Keratinocyte (primary cell): Measurements from ENCODE around the gene TGM1. TPM values are rescaled to one million over a fixed set of nuclear protein-coding genes. Genes with fewer than 3 reads are reported as not detected.

Source experiments
- DNase-seq: peaks from one replicate; pipeline ENCODE4 v3.0.0-alpha.2; 2011; ENCODE audit warnings: low read depth, missing footprints, low spot score
- FAIRE-seq: peaks from 2 replicates; lab custom pipeline; 2011; peaks lifted over from hg19 to GRCh38; lab: Jason Lieb, UNC
- H2AFZ ChIP-seq: 2 replicates; pipeline ENCODE4 v1.6.0; 2012; ENCODE audit warnings: low read length, control low read depth, inconsistent platforms; ENCODE audit not compliant: control insufficient read depth
- H3K27ac ChIP-seq: 2 replicates; pipeline ENCODE4 v1.5.1; 2011; ENCODE audit warnings: low read length; ENCODE audit not compliant: control insufficient read depth, insufficient read depth
- H3K27me3 ChIP-seq: 3 replicates; pipeline ENCODE4 v1.6.0; 2011; ENCODE audit warnings: low read length; ENCODE audit not compliant: control insufficient read depth, insufficient read depth; ENCODE audit errors: extremely low read depth
- H3K36me3 ChIP-seq, 2 experiments: 2 replicates in 1 of 2; 3 replicates in 1 of 2; pipeline ENCODE4 v1.5.1; 2011; ENCODE audit warnings: low read length in 2 of 2, mild to moderate bottlenecking in 1 of 2; ENCODE audit not compliant: control insufficient read depth in 2 of 2, insufficient read depth in 2 of 2; ENCODE audit errors: extremely low read depth in 1 of 2
- H3K4me1 ChIP-seq: 3 replicates; pipeline ENCODE4 v1.5.1; 2011; ENCODE audit warnings: low read length; ENCODE audit not compliant: control insufficient read depth, insufficient read depth; ENCODE audit errors: extremely low read depth
- H3K4me2 ChIP-seq: 3 replicates; pipeline ENCODE4 v1.6.0; 2011; ENCODE audit warnings: low read depth, low read length; ENCODE audit not compliant: control insufficient read depth, insufficient read depth; ENCODE audit errors: extremely low read depth
- H3K4me3 ChIP-seq, 3 experiments: fragments of 200-600 bp in 1 of 3; sonication (generic) in 1 of 3; 2 replicates in 2 of 3; 3 replicates in 1 of 3; pipeline ENCODE4 v1.5.1; 2011 to 2016; ENCODE audit warnings: low read length in 3 of 3, mild to moderate bottlenecking in 3 of 3, control low read depth in 2 of 3, inconsistent platforms in 1 of 3, low read depth in 1 of 3, mixed read lengths in 1 of 3, mixed run types in 1 of 3, moderate library complexity in 1 of 3; ENCODE audit not compliant: control insufficient read depth in 2 of 3, insufficient read depth in 2 of 3; ENCODE audit errors: extremely low read depth in 1 of 3
- H3K79me2 ChIP-seq: 2 replicates; pipeline ENCODE4 v1.6.0; 2012; ENCODE audit warnings: low read length; ENCODE audit not compliant: control insufficient read depth, insufficient read depth
- H3K9ac ChIP-seq: 3 replicates; pipeline ENCODE4 v1.6.0; 2011; ENCODE audit warnings: low read length; ENCODE audit not compliant: control insufficient read depth, insufficient read depth; ENCODE audit errors: extremely low read depth
- H3K9me1 ChIP-seq: 3 replicates; pipeline ENCODE4 v1.6.0; 2011; ENCODE audit warnings: low read length; ENCODE audit not compliant: control insufficient read depth, insufficient read depth; ENCODE audit errors: extremely low read depth
- H3K9me3 ChIP-seq: 2 replicates; pipeline ENCODE4 v1.5.1; 2012; ENCODE audit warnings: low read depth, low read length; ENCODE audit not compliant: control insufficient read depth
- H4K20me1 ChIP-seq: 3 replicates; pipeline ENCODE4 v1.6.0; 2011; ENCODE audit warnings: low read length; ENCODE audit not compliant: control insufficient read depth, insufficient read depth; ENCODE audit errors: extremely low read depth
- EZH2 ChIP-seq: IDR thresholded peaks from one replicate; pipeline ENCODE4 v1.6.1; 2012; ENCODE audit warnings: inconsistent platforms, mild to moderate bottlenecking, low read length, moderate library complexity
- dilution Hi-C: fragments of 300-500 bp; cut with MboI; formaldehyde crosslinking; loops from one replicate; pipeline ENCODE4 v1.7.0; 2020; ENCODE audit warnings: low sequenced_read_pairs; ENCODE audit not compliant: extremely low pct_ligation_motif_present
- polyA plus RNA-seq, 5 experiments: library from polyadenylated mRNA; depleted of rRNA in 3 of 5; stranded (reverse) in 3 of 5; stranded (forward) in 1 of 5; unstranded in 1 of 5; fragments of >200 nt; gene quantifications; 1 replicate in 1 of 5; 2 replicates in 3 of 5; 3 replicates in 1 of 5; pipeline versions ENCODE4 v1.2.1 to v1.2.3, GENCODE V29; 2011 to 2012; ENCODE audit warnings: missing spikeins in 2 of 5, low read depth in 1 of 5, low replicate concordance in 1 of 5
- TF ChIP-seq, protein P1 (sequence below), 3 experiments: IDR thresholded peaks in 1 of 3; conservative IDR thresholded peaks in 1 of 3; optimal IDR thresholded peaks in 1 of 3; 2 replicates in 2 of 3; 3 replicates in 1 of 3; pipeline versions ENCODE3 to v1.5.1; 2011; ENCODE audit warnings: low read length in 3 of 3, mild to moderate bottlenecking in 3 of 3, moderate library complexity in 2 of 3, control low read depth in 1 of 3, inconsistent platforms in 1 of 3; ENCODE audit not compliant: insufficient read depth in 2 of 3; ENCODE audit errors: extremely low read depth in 1 of 3

Gene TGM1
- polyA plus RNA-seq, 1 donor (not counting 4 experiments of a cell fraction or from before 2014, with no cell fraction given): 16.1 TPM

- Histone ChIP-seq H3K27ac (no peak overlapping the region), H2AFZ (peak overlapping the region; percentile 71), H3K79me2 (no peaks in the 10 kb centered on the region), H3K4me2 (peak overlapping the region; percentile 45), H3K4me3 (peak overlapping the region in 1 of 3 experiments; percentile 27), H3K4me1 (peaks cover 19% of the 10 kb centered on the region), H3K9me3 (no peaks in the 10 kb centered on the region), H4K20me1 (no peaks in the 10 kb centered on the region), H3K36me3 (peaks cover 12 to 18% of the 10 kb centered on the region in 2 experiments), H3K9ac (no peak overlapping the region), H3K9me1 (no peaks in the 10 kb centered on the region), H3K27me3 (no peaks in the 10 kb centered on the region)
- DNase-seq (no peak), FAIRE-seq (no peak)
- TF ChIP-seq EZH2: no peak
- TF ChIP-seq, protein P1, sequence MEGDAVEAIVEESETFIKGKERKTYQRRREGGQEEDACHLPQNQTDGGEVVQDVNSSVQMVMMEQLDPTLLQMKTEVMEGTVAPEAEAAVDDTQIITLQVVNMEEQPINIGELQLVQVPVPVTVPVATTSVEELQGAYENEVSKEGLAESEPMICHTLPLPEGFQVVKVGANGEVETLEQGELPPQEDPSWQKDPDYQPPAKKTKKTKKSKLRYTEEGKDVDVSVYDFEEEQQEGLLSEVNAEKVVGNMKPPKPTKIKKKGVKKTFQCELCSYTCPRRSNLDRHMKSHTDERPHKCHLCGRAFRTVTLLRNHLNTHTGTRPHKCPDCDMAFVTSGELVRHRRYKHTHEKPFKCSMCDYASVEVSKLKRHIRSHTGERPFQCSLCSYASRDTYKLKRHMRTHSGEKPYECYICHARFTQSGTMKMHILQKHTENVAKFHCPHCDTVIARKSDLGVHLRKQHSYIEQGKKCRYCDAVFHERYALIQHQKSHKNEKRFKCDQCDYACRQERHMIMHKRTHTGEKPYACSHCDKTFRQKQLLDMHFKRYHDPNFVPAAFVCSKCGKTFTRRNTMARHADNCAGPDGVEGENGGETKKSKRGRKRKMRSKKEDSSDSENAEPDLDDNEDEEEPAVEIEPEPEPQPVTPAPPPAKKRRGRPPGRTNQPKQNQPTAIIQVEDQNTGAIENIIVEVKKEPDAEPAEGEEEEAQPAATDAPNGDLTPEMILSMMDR (optimal IDR thresholded peaks at IDR 0.05 in 1 of 3, IDR thresholded peaks at IDR 0.05 in 1 of 3, conservative IDR thresholded peaks at IDR 0.05 in 1 of 3; ENCODE audit: extremely low read depth in 1 of 3, insufficient read depth in 2 of 3, low read length in 3 of 3): no peak
- dilution Hi-C loops: no loop called here
These were observed 4.3 kb downstream of the TGM1 start for GRCh38 chr14:24258548-24259265.

GRCh38 chr14:24258119-24258518 lies 4.9 kb downstream of the TGM1 start:
- Histone ChIP-seq H2AFZ (no peak overlapping the region), H3K27me3 (no peaks in the 10 kb centered on the region), H3K9me3 (no peaks in the 10 kb centered on the region), H3K9ac (no peak overlapping the region), H3K9me1 (no peaks in the 10 kb centered on the region), H3K4me1 (peaks cover 13% of the 10 kb centered on the region), H3K36me3 (peaks cover 12 to 18% of the 10 kb centered on the region in 2 experiments), H3K79me2 (no peaks in the 10 kb centered on the region), H4K20me1 (no peaks in the 10 kb centered on the region), H3K4me3 (no peak overlapping the region), H3K27ac (no peak overlapping the region), H3K4me2 (no peak overlapping the region)
- no peak for FAIRE-seq
- dilution Hi-C loops: no loop called here
- TF ChIP-seq, protein P1 (optimal IDR thresholded peaks at IDR 0.05 in 1 of 3, IDR thresholded peaks at IDR 0.05 in 1 of 3, conservative IDR thresholded peaks at IDR 0.05 in 1 of 3; ENCODE audit: extremely low read depth in 1 of 3, insufficient read depth in 2 of 3, low read length in 3 of 3): no peak
- TF ChIP-seq EZH2: no peak
- no peak for DNase-seq
